HG03354 (cell line): ENCODE measurements around the gene CAMTA1.

Experiments used
- ATAC-seq: cut with Tn5 transposase; IDR thresholded peaks from one replicate; pipeline ENCODE4 v1.9.1; 2021; ENCODE audit warnings: mild to moderate bottlenecking; ENCODE audit not compliant: unreplicated experiment, poor library complexity, severe bottlenecking

CAMTA1 gene

DNA sequence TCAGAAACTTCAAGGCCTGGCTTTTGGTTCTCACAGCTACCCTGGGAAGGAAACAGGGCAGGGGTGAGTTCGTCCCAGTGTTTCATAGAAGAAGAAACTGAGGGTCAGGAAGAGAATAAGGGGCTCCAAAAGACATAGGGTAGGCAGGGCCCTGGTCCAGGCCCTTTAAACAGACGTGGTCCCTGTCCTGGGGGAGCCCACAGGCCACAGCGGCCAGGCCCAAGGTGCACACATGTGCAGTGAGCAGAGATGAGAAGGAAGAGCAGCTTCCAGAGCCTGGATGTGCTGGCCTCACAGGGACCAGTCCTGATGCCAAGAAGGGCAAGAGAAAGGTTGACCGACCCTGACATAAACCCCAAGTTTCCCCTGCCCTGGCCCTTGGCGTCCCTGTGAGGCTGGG is 690.4 kb downstream of the CAMTA1 start:
- no peak for ATAC-seq

DNA sequence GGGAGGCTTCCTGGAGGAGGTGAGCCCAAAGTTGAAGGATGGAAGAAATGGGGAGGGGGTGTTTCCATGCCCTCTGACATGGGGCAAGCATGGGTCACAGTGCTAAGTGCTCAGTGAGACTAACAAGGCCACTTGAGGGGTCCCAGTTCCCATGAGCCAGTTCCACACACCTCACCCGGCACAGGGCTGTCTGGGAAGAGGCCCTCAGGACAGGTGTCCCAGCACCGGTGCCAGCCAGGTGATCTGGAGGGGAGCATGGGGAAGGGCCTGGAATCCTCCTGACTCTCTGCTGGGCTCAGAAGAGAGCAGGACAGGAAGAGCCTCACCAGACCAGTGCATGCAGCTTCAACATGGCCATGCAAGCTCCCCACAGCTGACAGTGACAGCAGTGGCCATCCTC is 691.1 kb downstream of the CAMTA1 start:
- no peak for ATAC-seq

DNA sequence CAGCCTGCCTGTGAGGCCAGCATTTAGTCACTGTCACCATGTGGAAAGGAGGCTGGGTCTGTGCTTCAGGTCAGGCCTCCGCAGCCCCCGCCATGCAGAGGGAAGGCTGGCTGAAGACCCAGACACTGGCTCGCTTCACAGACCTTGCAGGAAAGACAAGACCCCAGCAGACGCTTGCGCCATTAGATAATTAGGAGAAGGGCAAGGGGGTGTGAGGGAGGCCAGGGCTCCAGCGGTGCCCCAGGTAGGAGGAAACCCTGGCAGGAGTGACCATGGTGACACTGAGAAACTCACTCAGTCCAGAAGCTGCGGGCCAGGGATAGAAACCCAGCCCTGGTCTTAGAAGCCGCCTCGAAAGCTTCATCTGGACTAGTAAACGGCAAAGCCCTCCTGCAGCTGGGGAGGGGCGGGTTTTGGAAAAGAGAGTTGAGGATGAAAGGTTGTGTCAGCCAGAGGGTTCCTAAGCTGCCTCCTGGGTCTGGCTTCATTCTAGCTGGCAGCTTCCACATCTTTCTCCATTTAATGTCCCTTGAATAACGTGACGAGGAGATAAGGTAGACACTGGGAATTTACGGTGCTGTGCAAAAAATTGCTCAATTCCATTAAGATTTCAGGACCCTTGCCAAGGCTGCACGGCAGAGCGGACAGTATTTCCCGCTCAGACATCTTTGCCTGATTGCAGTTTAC is 691.8 kb downstream of the CAMTA1 start:
- ATAC-seq = no peak

DNA sequence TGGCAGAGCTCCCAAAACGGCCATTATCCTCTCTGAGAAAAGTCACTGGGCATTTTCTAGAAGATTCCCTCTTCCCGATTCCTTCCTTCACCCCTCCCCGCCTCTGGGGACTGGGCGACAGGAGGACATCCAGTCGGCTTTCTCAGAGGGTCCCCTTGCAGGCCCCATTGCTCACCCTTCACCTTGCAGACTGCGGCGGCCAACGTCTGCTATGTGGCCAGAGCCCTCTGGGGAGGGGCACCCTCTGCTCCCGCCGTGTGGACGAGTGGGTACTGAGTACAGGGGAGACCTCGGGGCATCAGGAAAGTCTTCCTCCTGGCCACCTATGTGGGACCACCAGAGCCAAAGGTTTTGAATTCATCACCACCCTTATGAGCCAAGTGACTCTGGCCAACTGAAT is 692.3 kb downstream of the CAMTA1 start:
- ATAC-seq = no peak

DNA sequence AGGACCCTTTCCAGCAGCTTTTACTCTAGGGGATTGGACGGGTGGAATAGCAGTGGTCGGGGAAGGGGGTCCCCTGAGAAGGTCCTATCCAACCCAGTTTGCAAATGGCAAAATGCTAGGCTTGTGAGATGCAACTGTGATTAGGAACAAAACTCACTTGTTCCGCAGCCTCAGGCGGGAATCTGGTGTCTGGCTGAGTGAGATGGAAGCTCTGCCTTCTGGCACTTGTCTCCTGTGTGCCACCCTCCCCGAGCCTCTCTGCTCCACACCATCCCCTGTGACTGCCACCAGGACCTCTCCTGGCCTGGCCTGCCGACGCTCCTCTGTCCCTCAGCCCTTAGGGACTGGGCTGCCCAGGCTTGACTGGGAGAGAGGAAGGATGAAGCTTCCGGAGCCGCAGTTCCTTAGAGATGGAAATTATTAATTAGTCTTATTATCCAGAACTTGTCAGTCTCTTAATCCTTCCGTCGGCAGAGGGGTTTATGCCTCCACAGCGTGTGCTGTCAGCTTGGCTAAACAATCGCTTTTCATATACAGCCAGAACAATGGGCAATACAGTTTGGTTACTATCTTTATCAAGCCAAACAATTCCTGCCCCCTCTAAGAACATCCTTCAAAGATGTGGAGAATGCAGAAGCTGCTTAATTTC is 693.0 kb downstream of the CAMTA1 start:
- ATAC-seq = no peak

DNA sequence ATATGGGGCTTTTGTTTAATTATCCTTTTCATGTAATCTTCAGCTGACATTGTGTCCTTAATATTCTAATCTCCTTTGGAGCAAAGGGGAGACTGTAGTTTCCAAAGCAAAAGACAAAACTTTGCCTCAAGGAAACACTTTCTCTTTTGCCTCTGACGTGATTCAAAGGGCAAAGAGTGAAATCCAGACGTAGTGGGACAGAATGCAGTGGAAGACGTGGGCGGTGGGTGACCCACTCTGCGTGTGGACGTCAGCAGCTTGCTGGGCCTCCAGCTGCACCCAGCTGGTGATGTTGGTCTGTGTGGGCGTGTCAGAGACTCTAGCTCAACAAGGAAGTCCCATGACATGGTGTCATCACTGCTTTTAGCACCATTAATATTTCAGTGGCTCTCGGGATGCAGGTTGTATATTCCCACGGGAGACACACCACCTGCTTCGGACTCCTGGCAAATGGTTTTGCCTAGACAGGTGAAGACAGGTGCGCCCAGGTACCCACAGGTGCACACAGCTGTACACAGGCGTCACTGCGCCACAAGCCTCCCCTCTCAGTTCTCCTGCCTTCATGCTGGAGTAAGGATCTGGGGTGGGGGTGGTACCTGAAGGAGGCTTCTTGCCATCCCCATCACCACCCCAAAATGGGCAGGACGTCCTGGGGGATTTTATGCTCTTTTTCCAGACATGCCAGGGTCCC is 693.7 kb downstream of the CAMTA1 start:
- ATAC-seq = no peak

DNA sequence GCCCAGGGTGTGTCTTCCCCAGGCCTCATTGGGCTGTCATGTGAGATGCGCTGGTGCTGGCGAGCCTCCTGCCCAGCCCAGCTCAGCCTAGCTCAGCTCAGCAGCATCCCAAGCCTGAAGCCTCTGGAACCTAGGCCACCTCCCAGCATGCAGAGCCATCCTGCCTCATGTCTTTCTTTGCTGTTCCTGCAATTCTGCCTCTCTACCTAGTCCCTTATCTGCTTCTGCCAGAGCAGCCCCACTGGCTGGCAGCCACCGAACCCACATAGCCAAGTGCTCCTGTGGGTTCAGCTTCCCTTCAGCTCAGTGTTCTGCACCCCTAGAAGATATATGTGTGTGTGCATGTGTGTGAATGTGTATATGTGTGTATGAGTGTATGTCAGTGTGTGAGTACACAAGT is 694.3 kb downstream of the CAMTA1 start:
- no peak for ATAC-seq

DNA sequence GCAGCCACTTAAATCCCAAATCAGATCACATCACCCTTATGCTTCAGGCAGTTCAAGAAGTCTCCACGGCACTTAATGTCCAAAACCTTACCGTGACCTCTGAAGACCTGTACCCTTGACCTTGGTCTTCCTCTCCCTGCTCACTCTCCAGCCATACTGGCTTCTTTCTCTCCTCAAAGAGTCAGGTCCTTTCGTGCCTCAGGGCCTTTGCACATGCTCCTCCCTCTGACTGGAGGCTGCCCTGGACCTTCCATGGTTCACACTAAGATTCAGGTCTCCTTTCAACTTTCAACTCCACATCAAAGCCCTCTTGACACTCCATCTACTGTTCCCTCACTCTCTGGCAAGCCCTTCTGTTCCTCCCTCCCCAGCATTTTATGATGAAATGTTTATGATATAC is 695.9 kb downstream of the CAMTA1 start:
- ATAC-seq = no peak

DNA sequence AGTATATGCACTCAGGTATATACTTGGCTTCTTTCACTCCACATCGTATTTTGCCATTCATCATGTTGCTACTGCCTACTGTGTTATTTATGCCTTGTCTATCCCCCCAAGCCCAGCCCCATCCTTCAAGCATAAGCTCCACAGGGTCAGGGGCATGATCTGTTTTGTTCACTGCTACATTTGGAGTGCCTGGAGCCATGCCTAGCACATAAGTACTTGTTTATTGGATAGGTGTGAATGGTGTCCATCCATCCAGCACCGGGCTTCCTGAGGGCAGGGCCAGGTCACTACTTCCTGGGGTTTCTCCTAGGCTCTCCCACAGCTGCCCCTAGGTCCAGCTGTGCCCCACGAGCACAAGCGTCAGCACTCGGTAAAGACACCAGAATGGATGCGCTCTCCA is 696.8 kb downstream of the CAMTA1 start:
- no peak for ATAC-seq

DNA sequence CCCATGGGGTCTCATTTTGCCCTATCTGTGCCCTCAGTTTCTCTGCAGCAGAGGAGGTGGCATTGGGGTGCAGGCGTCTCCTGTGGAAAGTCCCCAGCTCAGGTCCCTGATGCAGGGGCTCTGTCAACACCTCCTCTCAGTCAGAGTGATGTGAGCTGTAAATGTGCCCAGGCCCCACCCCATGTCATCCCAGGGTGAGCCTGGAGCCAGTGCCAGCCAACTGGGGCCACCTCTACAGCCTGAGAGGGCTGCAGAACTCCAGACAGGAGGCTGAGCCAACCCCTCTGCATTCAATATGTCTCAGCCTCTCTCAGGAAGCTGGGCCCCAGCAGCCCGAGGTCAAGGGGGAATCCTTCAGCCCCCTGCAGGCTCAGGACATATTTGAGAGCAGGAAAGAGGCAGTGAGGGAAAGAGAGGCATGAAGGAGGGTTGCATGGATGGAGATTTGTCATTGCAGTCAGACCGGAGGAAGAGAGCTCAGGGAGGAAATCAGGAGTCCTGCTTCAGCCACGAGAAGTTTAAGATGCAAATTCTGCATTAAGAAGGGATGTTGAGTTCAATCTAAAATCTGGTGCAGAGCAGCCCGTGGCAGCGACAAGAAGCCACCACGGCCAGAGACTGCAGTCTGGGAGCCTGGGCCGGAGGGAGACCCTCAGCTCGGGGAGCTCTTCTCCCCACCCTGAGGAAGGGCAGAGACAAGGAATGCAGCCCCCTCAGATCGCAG is 697.7 kb downstream of the CAMTA1 start:
- no peak for ATAC-seq

DNA sequence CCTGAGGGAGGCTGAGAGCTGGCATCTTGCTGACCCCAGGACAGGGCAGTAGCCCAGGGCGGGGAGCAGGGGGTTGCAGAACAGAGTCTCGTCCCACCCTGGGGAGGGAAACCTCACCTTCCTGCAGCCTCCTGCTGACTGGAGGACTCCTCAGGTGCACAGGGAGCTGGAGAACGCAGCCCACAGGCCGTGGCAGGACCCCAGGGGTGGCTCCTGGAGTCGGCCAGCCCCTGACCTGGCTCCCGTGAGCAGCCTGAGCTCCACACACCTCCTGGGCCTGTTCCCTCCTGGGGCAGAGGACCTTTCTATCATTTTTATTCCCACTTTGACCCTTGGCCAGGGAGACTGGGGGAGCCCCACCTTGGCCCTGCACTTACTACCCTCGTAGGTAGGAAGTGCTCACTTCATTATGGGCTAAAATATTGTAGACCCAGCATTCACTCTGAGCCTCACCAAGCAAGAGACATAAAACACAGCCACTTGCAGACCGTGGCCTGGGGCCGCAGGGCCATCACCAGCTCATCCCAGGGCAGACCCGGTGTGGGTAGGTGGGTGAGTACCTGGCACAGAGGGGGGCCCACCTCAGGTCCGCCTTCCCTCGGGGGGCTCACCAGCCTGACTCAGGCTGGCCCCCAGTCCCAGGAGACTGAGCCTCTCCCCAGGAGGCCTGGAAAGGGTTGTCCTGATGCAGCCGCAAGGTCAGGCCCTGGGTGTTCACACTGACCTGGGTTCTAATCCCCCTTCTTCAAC is 698.6 kb downstream of the CAMTA1 start:
- ATAC-seq = no peak

DNA sequence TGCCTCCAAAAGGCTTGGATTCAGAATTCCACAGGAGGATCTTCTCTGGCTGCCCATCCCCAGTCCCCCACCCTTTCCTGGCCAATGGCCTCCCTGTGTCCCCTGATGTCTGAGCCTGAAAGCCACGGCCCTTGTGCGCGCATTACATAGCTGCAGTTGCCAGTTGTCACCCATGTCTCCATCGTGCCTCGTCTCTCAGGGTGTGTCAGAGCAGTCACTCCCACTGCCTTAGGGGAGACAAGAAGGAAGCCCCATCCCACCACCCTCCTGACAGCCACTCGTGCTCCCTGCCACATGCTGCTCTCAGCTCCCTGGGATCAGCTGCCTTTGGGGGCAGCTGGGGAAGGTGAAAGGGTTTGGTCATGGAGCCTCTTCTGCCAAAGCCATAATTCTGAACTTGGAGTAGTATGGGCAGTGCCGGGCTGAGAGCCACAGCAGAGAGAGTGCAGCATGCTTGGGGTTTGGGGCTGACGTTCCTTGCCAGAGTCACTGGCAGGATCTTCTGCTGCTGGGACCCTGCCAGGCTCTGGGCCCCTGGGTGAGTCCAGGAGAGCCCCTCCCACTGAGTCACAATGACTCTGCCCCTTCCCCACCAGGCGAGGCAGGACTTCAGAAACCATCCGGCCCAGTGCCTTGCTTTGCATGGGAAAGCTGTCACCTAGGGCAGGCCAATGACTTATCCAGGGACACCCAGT is 700.0 kb downstream of the CAMTA1 start:
- ATAC-seq = no peak

DNA sequence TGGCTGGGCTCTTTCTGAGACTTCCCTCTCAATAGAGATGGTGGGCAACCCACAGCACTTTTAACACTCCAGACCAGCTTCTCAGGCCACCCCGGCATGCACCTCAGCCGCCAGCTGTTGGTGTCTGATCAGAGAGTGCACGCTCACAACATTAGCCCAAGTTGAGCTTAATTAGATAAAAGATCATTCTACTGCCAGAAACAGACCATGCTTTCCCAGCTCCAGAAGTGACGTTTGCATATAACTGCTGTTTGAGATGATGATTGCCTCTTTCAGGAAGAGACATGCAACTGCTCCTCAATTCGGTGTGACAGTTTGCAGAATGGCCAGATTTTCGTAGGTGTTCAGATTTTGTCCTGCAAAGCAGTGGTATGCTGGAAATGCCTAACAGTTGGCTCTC is 700.6 kb downstream of the CAMTA1 start:
- ATAC-seq = no peak

DNA sequence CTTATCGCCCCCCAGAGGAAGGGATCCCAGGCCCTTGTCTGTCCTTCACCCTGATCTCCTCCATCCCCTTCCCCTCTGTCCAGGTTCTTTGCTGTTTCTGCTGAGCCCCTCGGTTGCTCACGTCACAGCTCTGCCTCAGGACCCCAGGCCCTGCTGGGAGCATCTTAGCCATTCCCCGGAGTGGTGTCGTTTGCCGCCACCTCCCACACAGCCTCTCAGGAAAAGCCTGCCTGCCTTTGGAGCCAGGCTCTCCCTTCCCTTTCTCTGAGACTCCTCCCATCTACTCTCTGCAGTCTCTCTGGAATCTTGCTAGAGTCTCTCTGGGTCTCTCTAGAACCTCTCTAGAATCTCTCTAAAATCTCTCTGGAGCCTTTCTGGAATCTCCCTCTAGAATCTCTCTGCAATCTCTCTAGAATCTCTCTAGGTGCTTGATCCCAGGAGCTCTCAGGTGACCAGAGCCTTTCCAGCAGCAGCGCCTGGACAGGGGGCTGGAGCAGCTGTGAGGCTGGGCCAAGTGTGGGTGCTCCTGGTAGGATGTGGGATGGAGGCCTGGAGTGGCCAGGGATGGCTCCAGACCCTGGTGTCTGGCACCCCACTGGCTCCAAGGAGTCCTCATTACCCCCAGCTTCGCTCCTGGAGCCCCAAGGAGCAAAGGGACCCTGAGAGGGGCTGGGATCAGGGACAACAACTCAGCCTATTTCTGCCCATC is 702.7 kb downstream of the CAMTA1 start:
- no peak for ATAC-seq

DNA sequence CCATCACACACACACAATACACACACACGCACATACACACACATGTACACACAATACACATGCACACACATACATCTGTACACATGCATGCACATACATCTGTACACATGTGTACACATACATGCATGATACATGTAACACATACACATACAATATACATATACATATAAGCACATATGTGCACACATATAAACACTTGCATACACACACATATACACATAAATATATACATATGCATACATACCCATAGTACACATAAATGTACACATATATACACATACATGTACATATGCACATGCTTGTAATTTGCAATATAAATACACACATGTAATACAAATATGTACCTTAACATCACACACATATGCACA is 703.2 kb downstream of the CAMTA1 start:
- ATAC-seq = no peak

DNA sequence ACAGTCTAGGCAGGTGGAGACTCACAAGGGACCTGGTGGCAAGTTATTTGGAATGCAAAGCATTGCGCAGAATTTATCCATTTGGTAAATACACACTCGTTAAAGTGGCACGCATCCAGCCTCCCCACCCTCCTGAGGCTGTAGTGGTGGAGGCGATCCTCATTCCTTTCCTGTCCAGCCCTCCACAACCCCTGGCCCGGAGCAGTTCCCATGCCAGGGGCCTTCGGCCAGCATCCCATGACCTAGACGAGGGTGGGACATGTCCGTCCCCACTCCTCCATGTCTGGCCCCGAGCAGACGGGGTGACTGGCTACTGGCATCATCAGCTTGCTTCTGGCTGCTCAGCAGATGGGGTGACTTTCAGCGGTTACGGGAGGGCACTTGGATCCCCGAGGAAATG is 704.3 kb downstream of the CAMTA1 start:
- no peak for ATAC-seq

DNA sequence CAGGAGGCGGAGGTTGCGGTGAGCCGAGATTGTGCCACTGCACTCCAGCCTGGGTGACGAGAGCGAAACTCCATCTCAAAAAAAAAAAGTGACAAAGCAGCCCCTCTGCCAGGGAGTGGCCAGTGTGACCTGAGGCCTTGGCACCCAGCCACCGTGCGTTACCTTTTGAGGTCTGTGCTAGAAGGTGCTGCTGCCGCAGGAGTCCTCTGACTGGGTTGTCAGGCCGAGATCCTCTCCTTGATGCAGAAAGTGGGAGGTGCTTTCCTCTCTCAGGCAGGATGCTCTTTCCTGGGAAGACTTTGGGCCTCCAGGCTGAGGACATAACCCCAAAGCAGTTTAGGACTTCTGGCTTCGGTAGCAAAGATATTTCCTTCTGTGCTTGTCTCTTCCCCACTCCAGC is 705.3 kb downstream of the CAMTA1 start:
- ATAC-seq = no peak

DNA sequence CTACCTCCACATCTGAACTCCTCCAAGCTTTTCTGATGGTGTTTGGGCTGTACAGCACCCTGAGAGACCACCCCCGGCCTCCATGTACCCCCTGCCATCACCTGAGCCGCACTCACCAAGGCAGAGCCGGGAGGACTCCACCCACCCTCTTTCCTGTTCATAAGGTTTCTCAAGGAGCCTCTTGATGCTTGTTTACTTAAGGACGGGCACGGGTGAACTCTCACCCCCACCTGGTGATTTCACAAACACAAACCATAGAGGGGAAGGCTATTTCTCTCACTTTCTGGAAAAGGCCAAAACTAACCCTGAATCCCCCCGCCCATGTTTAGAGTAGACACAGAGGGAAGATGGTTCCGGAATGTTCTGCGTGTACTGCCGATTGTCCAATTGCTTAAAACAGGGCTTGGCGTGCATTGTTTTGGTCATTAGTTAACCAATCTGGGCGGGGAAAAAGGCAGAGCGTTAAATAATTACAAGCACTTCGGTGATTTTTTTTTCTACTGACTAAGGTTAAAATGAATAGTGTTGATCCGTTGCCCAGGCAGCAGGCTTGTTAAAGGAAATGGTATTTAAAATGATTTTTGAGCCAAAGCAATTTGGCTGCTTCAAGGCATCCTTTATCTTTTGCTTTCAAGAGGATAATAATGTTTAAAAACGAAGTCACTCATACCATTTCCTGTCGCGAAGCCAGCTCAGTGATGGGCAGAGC is 706.0 kb downstream of the CAMTA1 start:
- ATAC-seq = no peak
